Neuronal stem cell (in vitro differentiated cells): ENCODE results near the gene GLDN.

Experiments used
- DNase-seq: peaks from one replicate; pipeline ENCODE4 v3.0.0-alpha.2; 2013; ENCODE audit warnings: low spot score
- H2AFZ ChIP-seq: one replicate; pipeline ENCODE4 v1.6.1; 2013; ENCODE audit warnings: mild to moderate bottlenecking, low read length, inconsistent platforms
- H2AK5ac ChIP-seq: 2 replicates; pipeline ENCODE4 v1.6.1; 2013; ENCODE audit warnings: low read depth, mild to moderate bottlenecking, inconsistent platforms, low read length, moderate library complexity, mixed read lengths
- H2BK120ac ChIP-seq: 2 replicates; pipeline ENCODE4 v1.6.1; 2013; ENCODE audit warnings: low read depth, mild to moderate bottlenecking, inconsistent platforms, low read length, moderate library complexity, mixed read lengths
- H2BK12ac ChIP-seq: one replicate; pipeline ENCODE4 v1.6.1; 2013; ENCODE audit warnings: low read length, inconsistent platforms
- H2BK15ac ChIP-seq: 2 replicates; pipeline ENCODE4 v1.6.1; 2013; ENCODE audit warnings: mild to moderate bottlenecking, low read length, inconsistent platforms, mixed read lengths
- H2BK5ac ChIP-seq: one replicate; pipeline ENCODE4 v1.6.1; 2013; ENCODE audit warnings: inconsistent platforms, mild to moderate bottlenecking, low read length, moderate library complexity
- H3K14ac ChIP-seq: one replicate; pipeline ENCODE4 v1.6.1; 2013; ENCODE audit warnings: low read length, inconsistent platforms
- H3K18ac ChIP-seq: 2 replicates; pipeline ENCODE4 v1.6.1; 2013; ENCODE audit warnings: low read length, inconsistent platforms
- H3K23ac ChIP-seq: 2 replicates; pipeline ENCODE4 v1.6.1; 2013; ENCODE audit warnings: low read depth, mild to moderate bottlenecking, mixed read lengths, low read length, inconsistent platforms; ENCODE audit not compliant: poor library complexity
- H3K27ac ChIP-seq: replicated peaks from 3 replicates; pipeline ENCODE4 v1.5.1; 2013; ENCODE audit warnings: low read length, inconsistent platforms
- H3K27me3 ChIP-seq, 3 experiments: 2 replicates each; pipeline ENCODE4 v1.6.1; 2013; ENCODE audit warnings: low read length in 3 of 3, mild to moderate bottlenecking in 2 of 3, inconsistent platforms in 1 of 3, low read depth in 1 of 3, mixed read lengths in 1 of 3, moderate library complexity in 1 of 3; ENCODE audit not compliant: control insufficient read depth in 3 of 3, insufficient read depth in 3 of 3
- H3K36me3 ChIP-seq, 2 donors: replicated peaks in 1 of 2; 2 replicates each; pipeline ENCODE4 v1.6.1; 2013; ENCODE audit warnings: low read length in 2 of 2; ENCODE audit not compliant: control insufficient read depth in 2 of 2, insufficient read depth in 2 of 2
- H3K4ac ChIP-seq: 2 replicates; pipeline ENCODE4 v1.6.1; 2013; ENCODE audit warnings: inconsistent platforms, mild to moderate bottlenecking, low read length, moderate library complexity
- H3K4me1 ChIP-seq, 2 donors: 1 replicate in 1 of 2; 2 replicates in 1 of 2; pipeline ENCODE4 v1.6.1; 2013; ENCODE audit warnings: low read length in 2 of 2, low read depth in 1 of 2; ENCODE audit not compliant: control insufficient read depth in 2 of 2, insufficient read depth in 1 of 2
- H3K4me2 ChIP-seq: one replicate; pipeline ENCODE4 v1.6.1; 2013; ENCODE audit warnings: mild to moderate bottlenecking, low read length, inconsistent platforms; ENCODE audit not compliant: insufficient read depth, poor library complexity, severe bottlenecking
- H3K4me3 ChIP-seq, 2 donors: 2 replicates each; pipeline ENCODE4 v1.5.1; 2013; ENCODE audit warnings: low read length in 2 of 2, mild to moderate bottlenecking in 2 of 2, inconsistent platforms in 1 of 2, moderate library complexity in 1 of 2
- H3K79me1 ChIP-seq: one replicate; pipeline ENCODE4 v1.6.1; 2013; ENCODE audit warnings: low read depth, mild to moderate bottlenecking, inconsistent platforms, low read length, moderate library complexity
- H3K9ac ChIP-seq: one replicate; pipeline ENCODE4 v1.6.1; 2013; ENCODE audit warnings: mild to moderate bottlenecking, low read depth, low read length, inconsistent platforms; ENCODE audit not compliant: poor library complexity
- H3K9me3 ChIP-seq, 2 donors: replicated peaks in 1 of 2; 2 replicates each; pipeline versions ENCODE3 to v1.6.1; 2013; ENCODE audit warnings: low read length in 2 of 2, mild to moderate bottlenecking in 2 of 2, inconsistent platforms in 1 of 2, low read depth in 1 of 2, mixed read lengths in 1 of 2, moderate library complexity in 1 of 2; ENCODE audit not compliant: control insufficient read depth in 2 of 2, insufficient read depth in 1 of 2
- H4K8ac ChIP-seq: one replicate; pipeline ENCODE4 v1.6.1; 2013; ENCODE audit warnings: low read depth, mild to moderate bottlenecking, inconsistent platforms, low read length, moderate library complexity
- H4K91ac ChIP-seq: one replicate; pipeline ENCODE4 v1.6.1; 2013; ENCODE audit warnings: low read length, low read depth, mild to moderate bottlenecking, inconsistent platforms; ENCODE audit not compliant: poor library complexity
- WGBS, 2 donors: extraction: QIAGEN DNeasy Blood & Tissue Kit; methylation state at CpG; one replicate each; pipeline ENCODE4 v1.1.7; 2013; ENCODE audit warnings: missing lambda C conversion rate in 2 of 2, mixed read lengths in 1 of 2; ENCODE audit not compliant: insufficient read length in 2 of 2, insufficient replicate concordance in 1 of 2; ENCODE audit errors: extremely low coverage in 2 of 2; 5-methylcytosine and 5-hydroxymethylcytosine counted together

Gene GLDN

GRCh38 chr15:51323749-51324148 is 17.7 kb upstream of the GLDN start:
- Histone ChIP-seq H3K18ac (no peak overlapping the region), H3K4me3 (no peak overlapping the region), H3K4me2 (no peak overlapping the region), H2BK120ac (no peak overlapping the region), H2AFZ (no peak overlapping the region), H3K27me3 (no peaks in the 10 kb centered on the region), H2BK5ac (no peak overlapping the region), H4K91ac (no peak overlapping the region), H2BK15ac (no peak overlapping the region), H3K23ac (no peak overlapping the region), H2BK12ac (no peak overlapping the region), H3K4ac (no peak overlapping the region), H3K36me3 (no peaks in the 10 kb centered on the region), H3K14ac (no peak overlapping the region), H3K4me1 (peaks cover 0 to 2% of the 10 kb centered on the region in 2 donors), H3K79me1 (no peaks in the 10 kb centered on the region), H3K9me3 (peaks cover 0 to 1% of the 10 kb centered on the region in 2 donors), H2AK5ac (no peak overlapping the region), H4K8ac (no peak overlapping the region), H3K9ac (no peak overlapping the region), H3K27ac (no peak overlapping the region)
- no peak for DNase-seq
- WGBS, 2 donors, result no CpG with 5 or more reads among the region's 7 CpGs

- Histone ChIP-seq H3K27me3 (no peaks in the 10 kb centered on the region), H3K4ac (no peak overlapping the region), H3K4me2 (no peak overlapping the region), H3K4me1 (peaks cover 0 to 2% of the 10 kb centered on the region in 2 donors), H2BK12ac (no peak overlapping the region), H3K9me3 (peaks cover 0 to 3% of the 10 kb centered on the region in 2 donors), H3K4me3 (no peak overlapping the region), H2BK120ac (no peak overlapping the region), H3K36me3 (no peaks in the 10 kb centered on the region), H3K27ac (no peak overlapping the region), H4K8ac (no peak overlapping the region), H4K91ac (no peak overlapping the region), H3K18ac (no peak overlapping the region), H3K14ac (no peak overlapping the region), H3K79me1 (no peaks in the 10 kb centered on the region), H3K23ac (no peak overlapping the region), H3K9ac (no peak overlapping the region), H2BK5ac (no peak overlapping the region), H2AFZ (no peak overlapping the region), H2BK15ac (no peak overlapping the region), H2AK5ac (no peak overlapping the region)
- no peak for DNase-seq
- WGBS, 2 donors, result no CpG with 5 or more reads among the region's 3 CpGs
Observed at GRCh38 chr15:51325167-51325566, 16.3 kb upstream of the GLDN start.

- no peak overlapping the region for H3K9ac ChIP-seq
- H3K27ac ChIP-seq, result no peak overlapping the region
- no peak overlapping the region for H2BK5ac ChIP-seq
- no peak for DNase-seq
- no peak overlapping the region for H4K8ac ChIP-seq
- H3K4me1 ChIP-seq, result peaks cover 0 to 2% of the 10 kb centered on the region in 2 donors
- no peak overlapping the region for H3K14ac ChIP-seq
- H2BK120ac ChIP-seq, result no peak overlapping the region
- H3K18ac ChIP-seq, result no peak overlapping the region
- H3K36me3 ChIP-seq, result no peaks in the 10 kb centered on the region
- H3K23ac ChIP-seq, result no peak overlapping the region
- no peak overlapping the region for H3K4ac ChIP-seq
- no peaks in the 10 kb centered on the region for H3K27me3 ChIP-seq
- H2BK12ac ChIP-seq, result no peak overlapping the region
- peaks cover 0 to 3% of the 10 kb centered on the region in 2 donors for H3K9me3 ChIP-seq
- H2AK5ac ChIP-seq, result no peak overlapping the region
- no peak overlapping the region for H2BK15ac ChIP-seq
- WGBS, 2 donors, result no CpG with 5 or more reads among the region's 2 CpGs
- no peak overlapping the region for H3K4me3 ChIP-seq
- H3K79me1 ChIP-seq, result no peaks in the 10 kb centered on the region
- no peak overlapping the region for H2AFZ ChIP-seq
- H3K4me2 ChIP-seq, result no peak overlapping the region
- H4K91ac ChIP-seq, result no peak overlapping the region
Observed at GRCh38 chr15:51327081-51327480, 14.4 kb upstream of the GLDN start.

- Histone ChIP-seq H3K27me3 (no peaks in the 10 kb centered on the region), H2BK120ac (no peak overlapping the region), H3K9me3 (peaks cover 0 to 3% of the 10 kb centered on the region in 2 donors), H3K23ac (no peak overlapping the region), H3K36me3 (no peaks in the 10 kb centered on the region), H2AK5ac (no peak overlapping the region), H3K4me1 (no peaks in the 10 kb centered on the region), H4K91ac (no peak overlapping the region), H4K8ac (no peak overlapping the region), H3K27ac (no peak overlapping the region), H2AFZ (no peak overlapping the region), H2BK15ac (no peak overlapping the region), H3K14ac (no peak overlapping the region), H2BK12ac (no peak overlapping the region), H3K9ac (no peak overlapping the region), H3K79me1 (no peaks in the 10 kb centered on the region), H3K4ac (no peak overlapping the region), H2BK5ac (no peak overlapping the region), H3K4me3 (no peak overlapping the region), H3K4me2 (no peak overlapping the region), H3K18ac (no peak overlapping the region)
- WGBS, 2 donors, result no CpG with 5 or more reads among the region's 4 CpGs
- no peak for DNase-seq
Observed at GRCh38 chr15:51328926-51329325, 12.5 kb upstream of the GLDN start.
